Ovary (tissue), 3 donors: ENCODE data around the gene AP3S2.

Experiments
- EP300 ChIP-seq: sonication (generic); formaldehyde crosslinking; IDR thresholded peaks from one replicate; pipeline ENCODE4 v1.6.1; 2017; ENCODE audit warnings: antibody characterized with exemption
- TF ChIP-seq, protein P1 (sequence below), 3 donors: fragments of 450-650 bp in 2 of 3; fragments of 200-600 bp in 1 of 3; IDR thresholded peaks; one replicate each; pipeline versions ENCODE4 v1.5.1 to v1.8.0; 2016 to 2022; ENCODE audit warnings: antibody characterized with exemption in 3 of 3, mild to moderate bottlenecking in 1 of 3
- donor health status: DM: no; HTN: no; CAD: no.

DNA sequence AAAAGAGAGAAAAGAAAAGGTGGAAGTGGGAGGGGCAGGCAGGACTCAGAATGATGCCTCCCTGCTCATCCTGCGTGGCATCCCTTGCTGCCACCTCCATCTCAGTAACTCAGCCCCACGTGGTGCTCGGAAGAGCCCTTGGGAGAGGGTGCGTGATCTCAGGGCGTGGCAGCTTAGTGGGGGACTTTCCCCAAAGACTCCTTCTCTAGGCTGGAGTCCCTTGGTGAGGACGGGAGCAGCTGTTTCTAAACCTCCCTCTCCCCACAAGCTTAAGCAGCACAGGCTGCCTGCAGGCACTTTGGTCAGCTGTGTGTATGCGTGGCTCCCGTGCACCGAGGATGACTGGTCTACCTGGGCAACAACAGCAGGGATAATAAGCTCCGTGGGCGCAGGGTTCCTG lies 71.8 kb downstream of the AP3S2 start:
- no peak for TF ChIP-seq EP300
- TF ChIP-seq, protein P1, sequence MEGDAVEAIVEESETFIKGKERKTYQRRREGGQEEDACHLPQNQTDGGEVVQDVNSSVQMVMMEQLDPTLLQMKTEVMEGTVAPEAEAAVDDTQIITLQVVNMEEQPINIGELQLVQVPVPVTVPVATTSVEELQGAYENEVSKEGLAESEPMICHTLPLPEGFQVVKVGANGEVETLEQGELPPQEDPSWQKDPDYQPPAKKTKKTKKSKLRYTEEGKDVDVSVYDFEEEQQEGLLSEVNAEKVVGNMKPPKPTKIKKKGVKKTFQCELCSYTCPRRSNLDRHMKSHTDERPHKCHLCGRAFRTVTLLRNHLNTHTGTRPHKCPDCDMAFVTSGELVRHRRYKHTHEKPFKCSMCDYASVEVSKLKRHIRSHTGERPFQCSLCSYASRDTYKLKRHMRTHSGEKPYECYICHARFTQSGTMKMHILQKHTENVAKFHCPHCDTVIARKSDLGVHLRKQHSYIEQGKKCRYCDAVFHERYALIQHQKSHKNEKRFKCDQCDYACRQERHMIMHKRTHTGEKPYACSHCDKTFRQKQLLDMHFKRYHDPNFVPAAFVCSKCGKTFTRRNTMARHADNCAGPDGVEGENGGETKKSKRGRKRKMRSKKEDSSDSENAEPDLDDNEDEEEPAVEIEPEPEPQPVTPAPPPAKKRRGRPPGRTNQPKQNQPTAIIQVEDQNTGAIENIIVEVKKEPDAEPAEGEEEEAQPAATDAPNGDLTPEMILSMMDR (IDR thresholded peaks at IDR 0.05) = no peak
